Measurements from ENCODE around the gene AKT3.
A peak's percentile ranks its signal among the peaks of the same experiment; 100 is the strongest.
"Not testable (repeated sequence)": the region's sequence is repeated elsewhere in the genome, so short reads cannot be mapped to it uniquely, and the experiment has no call there.

Gene AKT3

GRCh38 chr1:243883551-243883950 lies 33.5 kb upstream of the AKT3 start:
- TF ChIP-seq, protein P1, sequence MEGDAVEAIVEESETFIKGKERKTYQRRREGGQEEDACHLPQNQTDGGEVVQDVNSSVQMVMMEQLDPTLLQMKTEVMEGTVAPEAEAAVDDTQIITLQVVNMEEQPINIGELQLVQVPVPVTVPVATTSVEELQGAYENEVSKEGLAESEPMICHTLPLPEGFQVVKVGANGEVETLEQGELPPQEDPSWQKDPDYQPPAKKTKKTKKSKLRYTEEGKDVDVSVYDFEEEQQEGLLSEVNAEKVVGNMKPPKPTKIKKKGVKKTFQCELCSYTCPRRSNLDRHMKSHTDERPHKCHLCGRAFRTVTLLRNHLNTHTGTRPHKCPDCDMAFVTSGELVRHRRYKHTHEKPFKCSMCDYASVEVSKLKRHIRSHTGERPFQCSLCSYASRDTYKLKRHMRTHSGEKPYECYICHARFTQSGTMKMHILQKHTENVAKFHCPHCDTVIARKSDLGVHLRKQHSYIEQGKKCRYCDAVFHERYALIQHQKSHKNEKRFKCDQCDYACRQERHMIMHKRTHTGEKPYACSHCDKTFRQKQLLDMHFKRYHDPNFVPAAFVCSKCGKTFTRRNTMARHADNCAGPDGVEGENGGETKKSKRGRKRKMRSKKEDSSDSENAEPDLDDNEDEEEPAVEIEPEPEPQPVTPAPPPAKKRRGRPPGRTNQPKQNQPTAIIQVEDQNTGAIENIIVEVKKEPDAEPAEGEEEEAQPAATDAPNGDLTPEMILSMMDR (IDR thresholded peaks at IDR 0.05; ENCODE audit: insufficient read depth, low read depth, low read length, missing control alignments): no peak
- DNase-seq (ENCODE audit: low read depth): no peak
- H3K4me3 ChIP-seq (ENCODE audit: low read depth, low read length): no peak overlapping the region

- H3K4me3 ChIP-seq (ENCODE audit: low read depth, low read length): no peak overlapping the region
- TF ChIP-seq, protein P1 (IDR thresholded peaks at IDR 0.05; ENCODE audit: insufficient read depth, low read depth, low read length, missing control alignments): no peak
- DNase-seq (ENCODE audit: low read depth): no peak
Observed at GRCh38 chr1:243882276-243882675, 32.2 kb upstream of the AKT3 start.

GRCh38 chr1:243877058-243877457 lies 27.0 kb upstream of the AKT3 start:
- not testable (repeated sequence) for H3K4me3 ChIP-seq (ENCODE audit: low read depth, low read length); DNase-seq (ENCODE audit: low read depth)

- H3K4me3 ChIP-seq (ENCODE audit: low read depth, low read length): no peak overlapping the region
Observed at GRCh38 chr1:243855616-243856318, 5.7 kb upstream of the AKT3 start.

DNA sequence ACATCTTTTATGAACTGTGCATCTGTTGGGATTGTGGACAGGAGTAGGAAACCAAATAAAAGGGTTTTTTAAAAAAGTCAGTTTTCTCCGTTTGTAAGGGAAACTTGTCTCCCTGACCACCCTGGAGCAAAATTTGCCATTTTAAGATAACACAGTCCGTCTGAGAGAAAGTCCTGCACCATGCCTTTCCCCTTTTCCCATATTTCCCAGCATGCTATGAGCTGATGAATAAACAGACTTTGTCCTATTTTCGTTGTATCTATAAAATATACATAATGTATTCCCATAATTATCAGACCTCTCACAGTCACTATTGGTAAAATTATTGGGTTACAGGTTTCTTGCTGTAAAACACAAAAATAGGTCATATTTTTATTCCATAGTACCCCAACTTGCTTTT lies 1.7 kb upstream of the AKT3 start:
- peak overlapping the region; percentile 69; the same call in 1 of the 2 replicates for H3K4me3 ChIP-seq (ENCODE audit: low read depth, low read length)
- DNase-seq (ENCODE audit: low read depth): no peak
- TF ChIP-seq, protein P1 (IDR thresholded peaks at IDR 0.05; ENCODE audit: insufficient read depth, low read depth, low read length, missing control alignments): no peak

More at GRCh38 chr1:243855616-243856318, 5.7 kb upstream of the AKT3 start:
- TF ChIP-seq, protein P1 (IDR thresholded peaks at IDR 0.05; ENCODE audit: insufficient read depth, low read depth, low read length, missing control alignments): no peak
- no peak for DNase-seq (ENCODE audit: low read depth)

- TF ChIP-seq, protein P1 (IDR thresholded peaks at IDR 0.05; ENCODE audit: insufficient read depth, low read depth, low read length, missing control alignments): no peak
- peak overlapping the region; percentile 69 for H3K4me3 ChIP-seq (ENCODE audit: low read depth, low read length)
- peak; percentile 3 for DNase-seq (ENCODE audit: low read depth)
Observed at GRCh38 chr1:243851257-243851756, 1.3 kb upstream of the AKT3 start.

DNA sequence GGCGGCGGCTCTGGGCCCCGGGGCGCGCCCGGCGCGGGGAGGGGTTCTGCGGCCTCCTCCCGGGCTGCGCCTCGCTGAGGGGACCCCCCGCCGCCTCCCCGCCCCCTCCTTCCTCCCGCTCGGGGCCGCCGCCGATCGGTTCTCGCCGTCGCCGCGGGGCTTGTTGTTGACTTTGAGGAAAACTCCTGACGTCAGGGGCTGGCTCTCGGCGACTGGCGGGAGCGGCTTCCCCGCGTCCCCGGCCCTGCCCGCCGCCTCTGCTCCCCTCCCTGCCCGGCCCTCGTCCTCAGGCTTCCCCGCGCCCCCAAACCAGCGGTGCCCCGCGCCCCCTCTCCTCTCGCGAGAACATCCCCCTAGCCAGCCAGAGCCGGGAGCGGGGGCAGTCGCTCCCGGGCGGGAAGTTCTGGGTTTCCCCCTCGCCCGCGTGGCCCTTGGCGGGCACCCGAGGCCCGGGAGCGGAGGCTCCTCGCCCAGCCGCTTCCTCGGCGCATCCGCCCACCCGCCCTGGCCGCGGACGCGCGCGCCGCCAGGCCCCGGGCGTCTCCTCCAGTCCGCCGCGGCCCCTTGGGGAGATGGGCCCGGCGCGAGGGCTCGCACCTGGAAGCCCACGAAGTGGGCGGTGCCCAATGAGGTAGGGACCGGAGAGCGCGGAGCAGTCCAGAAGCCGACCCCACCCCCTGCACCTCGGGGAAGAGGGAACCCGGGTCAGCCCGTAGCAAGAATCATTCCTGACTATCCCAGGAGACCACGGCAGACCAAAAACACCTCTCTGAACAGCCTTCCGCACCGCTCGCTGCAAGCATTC lies 611 bp upstream of the AKT3 start:
- DNase-seq (ENCODE audit: low read depth): peak; percentile 73
- peak overlapping the region; percentile 69 for H3K4me3 ChIP-seq (ENCODE audit: low read depth, low read length)
- TF ChIP-seq, protein P1 (IDR thresholded peaks at IDR 0.05; ENCODE audit: insufficient read depth, low read depth, low read length, missing control alignments): no peak
